Measurements from ENCODE around the gene PTGES. TPM values are rescaled to one million over a fixed set of nuclear protein-coding genes. Genes with fewer than 3 reads are reported as not detected.

The PTGES gene
- total RNA-seq, 1 donor from 2014 or later = not detected

- DNase-seq (ENCODE audit: low read depth, low spot score) = no peak
Observed at GRCh38 chr9:129695870-129696269, 57.0 kb downstream of the PTGES start.

- no peak for DNase-seq (ENCODE audit: low read depth, low spot score)
Observed at GRCh38 chr9:129694243-129694646, 58.6 kb downstream of the PTGES start.

GRCh38 chr9:129693741-129694140, 59.1 kb downstream of the PTGES start:
- no peak for DNase-seq (ENCODE audit: low read depth, low spot score)

- DNase-seq (ENCODE audit: low read depth, low spot score) = no peak
Observed at GRCh38 chr9:129692534-129692933, 60.3 kb downstream of the PTGES start.

Other genes starting within 250 kb of the PTGES start
- not detected in 2 replicates for gene C9orf50, start 131.9 kb downstream of the PTGES start, total RNA-seq
- gene NTMT1, start 126.9 kb downstream of the PTGES start, total RNA-seq = 44.4 and 44.7 TPM in 2 replicates
- gene ASB6, start 110.9 kb downstream of the PTGES start, total RNA-seq = 15.4 and 19.6 TPM in 2 replicates
- not detected in 2 replicates for gene PRRX2, start 87.4 kb downstream of the PTGES start, total RNA-seq
- 26.4 and 37.3 TPM in 2 replicates for gene TOR1B, start 50.1 kb upstream of the PTGES start, total RNA-seq
- gene TOR1A, start 71.1 kb upstream of the PTGES start, total RNA-seq = 32.6 and 39.3 TPM in 2 replicates
- gene C9orf78, start 82.2 kb upstream of the PTGES start, total RNA-seq = 42.3 and 49.8 TPM in 2 replicates
- 7.5 and 9.0 TPM in 2 replicates for gene USP20, start 82.4 kb upstream of the PTGES start, total RNA-seq

Data from pulmonary artery endothelial cell (primary cell).